Limb (tissue), 2 donors: ENCODE results near the gene RAB11B.
"Not testable (repeated sequence)": the region's sequence is repeated elsewhere in the genome, so short reads cannot be mapped to it uniquely, and the experiment has no call there.

Experiments used
- DNase-seq, 2 donors: peaks; one replicate each; pipeline ENCODE4 v3.0.0-alpha.2; 2016; ENCODE audit errors: extremely low spot score in 2 of 2

Gene RAB11B

GRCh38 chr19:8393871-8394250 is 3.7 kb downstream of the RAB11B start:
- no peak for DNase-seq

- no peak for DNase-seq
Measured at GRCh38 chr19:8395621-8396082, 5.5 kb downstream of the RAB11B start.

- DNase-seq, result no peak
Measured at GRCh38 chr19:8396185-8396562, 6.0 kb downstream of the RAB11B start.

- DNase-seq, result peak in 1 of 2 donors; percentile 70
Measured at GRCh38 chr19:8396563-8397203, 6.5 kb downstream of the RAB11B start.

- DNase-seq, result no peak
Measured at GRCh38 chr19:8397271-8397670, 7.1 kb downstream of the RAB11B start.

GRCh38 chr19:8397746-8398310 is 7.7 kb downstream of the RAB11B start:
- DNase-seq, result no peak

- no peak for DNase-seq
Measured at GRCh38 chr19:8398311-8398771, 8.2 kb downstream of the RAB11B start.

- no peak for DNase-seq
Measured at GRCh38 chr19:8399681-8400188, 9.6 kb downstream of the RAB11B start.

GRCh38 chr19:8401981-8402411 is 11.8 kb downstream of the RAB11B start:
- no peak for DNase-seq

- DNase-seq, result no peak
Measured at GRCh38 chr19:8403098-8403819, 13.1 kb downstream of the RAB11B start.

- DNase-seq, result no peak
Measured at GRCh38 chr19:8403820-8404109, 13.6 kb downstream of the RAB11B start.

- DNase-seq, result no peak
Measured at GRCh38 chr19:8404391-8405151, 14.4 kb downstream of the RAB11B start.

- not testable (repeated sequence) for DNase-seq
Measured at GRCh38 chr19:8410718-8411117, 20.6 kb downstream of the RAB11B start.

- peak; percentile 93 to 99 for DNase-seq
Measured at GRCh38 chr19:8412783-8413628, 22.8 kb downstream of the RAB11B start, which contains the start of gene MARCHF2. TSS of gene MARCHF2 (plus strand) at chr19:8413305. CDS start at chr19:8421841, 8,536 bp downstream.

- no peak for DNase-seq
Measured at GRCh38 chr19:8413629-8413995, 23.5 kb downstream of the RAB11B start.

GRCh38 chr19:8416796-8417195 is 26.6 kb downstream of the RAB11B start:
- no peak for DNase-seq

- no peak for DNase-seq
Measured at GRCh38 chr19:8421484-8422461, 31.6 kb downstream of the RAB11B start.

- peak; percentile 60 to 67 for DNase-seq
Measured at GRCh38 chr19:8423817-8424223, 33.7 kb downstream of the RAB11B start.

- DNase-seq, result not testable (repeated sequence)
Measured at GRCh38 chr19:8425331-8425730, 35.2 kb downstream of the RAB11B start.

GRCh38 chr19:8426283-8426682 is 36.1 kb downstream of the RAB11B start:
- no peak for DNase-seq
